Esophagus squamous epithelium (tissue), 5 donors: ENCODE results near the gene DCAF6. TPM values are rescaled to one million over a fixed set of nuclear protein-coding genes. Genes with fewer than 3 reads are reported as not detected.

Experiments
- DNase-seq: peaks from one replicate; lab custom pipeline; 2025; lab: John Stamatoyannopoulos, UW
- H3K27ac ChIP-seq, 4 donors: fragments of 200-600 bp; sonication (generic); one replicate each; pipeline ENCODE4 v1.5.1; 2016 to 2019; ENCODE audit warnings: mild to moderate bottlenecking in 1 of 4
- H3K27me3 ChIP-seq, 4 donors: fragments of 200-600 bp; sonication (generic); 1 replicate in 3 of 4; 2 replicates in 1 of 4; pipeline versions ENCODE4 v1.5.1 to v1.6.0; 2017 to 2021; ENCODE audit warnings: antibody characterized with exemption in 1 of 4
- H3K36me3 ChIP-seq, 3 donors: fragments of 200-600 bp; sonication (generic); one replicate each; pipeline ENCODE4 v1.5.1; 2016 to 2019
- H3K4me1 ChIP-seq, 3 donors: fragments of 200-600 bp; sonication (generic); one replicate each; pipeline ENCODE4 v1.5.1; 2017 to 2019
- H3K4me3 ChIP-seq, 4 donors: fragments of 200-600 bp; sonication (generic); 1 replicate in 3 of 4; 2 replicates in 1 of 4; pipeline ENCODE4 v1.5.1; 2016 to 2019; ENCODE audit warnings: mild to moderate bottlenecking in 2 of 4, moderate library complexity in 1 of 4
- H3K9me3 ChIP-seq, 3 donors: fragments of 200-600 bp; sonication (generic); one replicate each; pipeline ENCODE4 v1.5.1; 2016 to 2019
- CTCF ChIP-seq, 6 experiments: fragments of 450-650 bp in 4 of 6; fragments of 200-600 bp in 2 of 6; sonication (generic) in 2 of 6; IDR thresholded peaks; one replicate each; pipeline ENCODE4 v1.5.1; 2016 to 2019; ENCODE audit warnings: antibody characterized with exemption in 6 of 6, mild to moderate bottlenecking in 4 of 6, moderate library complexity in 4 of 6
- POLR2A ChIP-seq, 4 donors: fragments of 450-650 bp; IDR thresholded peaks; one replicate each; pipeline ENCODE4 v1.6.1; 2017; ENCODE audit warnings: antibody characterized with exemption in 4 of 4, mild to moderate bottlenecking in 4 of 4, moderate library complexity in 3 of 4
- WGBS, 2 donors: methylation state at CpG; one replicate each; pipeline ENCODE4 v1.1.5; 2018; 5-methylcytosine and 5-hydroxymethylcytosine counted together
- intact Hi-C: fragments of 100-400 bp; cut with DNase I; formaldehyde crosslinking; loops from one replicate; pipeline ENCODE4 v1.15.0; 2022
- total RNA-seq, 4 donors: library from RNA; depleted of rRNA; stranded (reverse); fragments of >200 nt; gene quantifications; one replicate each; pipeline ENCODE4 v1.1.0, GENCODE V29; 2016
- donor health status: DM: yes; HTN: yes; CAD: no.

Gene DCAF6
- total RNA-seq, 4 donors from 2014 or later = 20.1 to 65.8 (median 44.5) TPM

- Histone ChIP-seq H3K36me3 (peaks cover 0 to 57% (median 0%) of the 10 kb centered on the region in 3 donors), H3K27me3 (no peaks in the 10 kb centered on the region), H3K4me3 (no peak overlapping the region), H3K4me1 (no peaks in the 10 kb centered on the region), H3K9me3 (no peaks in the 10 kb centered on the region), H3K27ac (no peak overlapping the region)
- TF ChIP-seq POLR2A (IDR thresholded peaks at IDR 0.05) (no peak), CTCF (IDR thresholded peaks at IDR 0.05) (no peak)
- DNase-seq = no peak
- intact Hi-C loops = no loop called here
Measured at GRCh38 chr1:168005529-168005928, 69.0 kb downstream of the DCAF6 start.

- H3K4me3 ChIP-seq = no peak overlapping the region
- H3K4me1 ChIP-seq = no peaks in the 10 kb centered on the region
- H3K27ac ChIP-seq = no peak overlapping the region
- peaks cover 0 to 73% (median 0%) of the 10 kb centered on the region in 3 donors for H3K36me3 ChIP-seq
- no peak for DNase-seq
- intact Hi-C loops = no loop called here
- 67 to 91% methylated on average over 1 of the region's 1 CpG for WGBS, 2 donors
- TF ChIP-seq POLR2A (IDR thresholded peaks at IDR 0.05) = no peak
- TF ChIP-seq CTCF (IDR thresholded peaks at IDR 0.05) = no peak
- no peaks in the 10 kb centered on the region for H3K27me3 ChIP-seq
- no peaks in the 10 kb centered on the region for H3K9me3 ChIP-seq
Measured at GRCh38 chr1:168007691-168008090, 71.2 kb downstream of the DCAF6 start.

GRCh38 chr1:168008595-168008994, 72.1 kb downstream of the DCAF6 start:
- H3K27me3 ChIP-seq = no peaks in the 10 kb centered on the region
- H3K4me1 ChIP-seq = no peaks in the 10 kb centered on the region
- H3K27ac ChIP-seq = no peak overlapping the region
- no peaks in the 10 kb centered on the region for H3K9me3 ChIP-seq
- H3K4me3 ChIP-seq = no peak overlapping the region
- no peak for DNase-seq
- no peak for TF ChIP-seq POLR2A (IDR thresholded peaks at IDR 0.05)
- no peak for TF ChIP-seq CTCF (IDR thresholded peaks at IDR 0.05)
- peaks cover 0 to 76% (median 0%) of the 10 kb centered on the region in 3 donors for H3K36me3 ChIP-seq
- 90 to 92% methylated on average over 5 of the region's 5 CpGs for WGBS, 2 donors
- intact Hi-C loops = no loop called here

GRCh38 chr1:168009322-168009721, 72.8 kb downstream of the DCAF6 start:
- intact Hi-C loops = no loop called here
- Histone ChIP-seq H3K4me3 (no peak overlapping the region), H3K4me1 (no peaks in the 10 kb centered on the region), H3K27me3 (no peaks in the 10 kb centered on the region), H3K36me3 (peaks cover 0 to 76% (median 0%) of the 10 kb centered on the region in 3 donors), H3K9me3 (no peaks in the 10 kb centered on the region), H3K27ac (no peak overlapping the region)
- TF ChIP-seq CTCF (IDR thresholded peaks at IDR 0.05) = no peak
- TF ChIP-seq POLR2A (IDR thresholded peaks at IDR 0.05) = no peak
- DNase-seq = no peak

GRCh38 chr1:168019407-168019806, 82.9 kb downstream of the DCAF6 start:
- Histone ChIP-seq H3K9me3 (no peaks in the 10 kb centered on the region), H3K4me1 (no peaks in the 10 kb centered on the region), H3K27ac (no peak overlapping the region), H3K36me3 (peaks cover 0 to 69% (median 7%) of the 10 kb centered on the region in 3 donors), H3K27me3 (no peaks in the 10 kb centered on the region), H3K4me3 (no peak overlapping the region)
- intact Hi-C loops = no loop called here
- no peak for TF ChIP-seq POLR2A (IDR thresholded peaks at IDR 0.05)
- TF ChIP-seq CTCF (IDR thresholded peaks at IDR 0.05) = no peak
- WGBS, 2 donors = 95% methylated on average over 1 of the region's 1 CpG; no CpG with 5 or more reads in 1 of the 2 donors
- DNase-seq = no peak
